HG03571 (cell line): ENCODE data around the gene NBPF1.
"Not testable (repeated sequence)": the region's sequence is repeated elsewhere in the genome, so short reads cannot be mapped to it uniquely, and the experiment has no call there.

ENCODE experiments used
- ATAC-seq: cut with Tn5 transposase; IDR thresholded peaks from one replicate; pipeline ENCODE4 v1.9.1; 2021; ENCODE audit not compliant: unreplicated experiment

NBPF1 gene

DNA sequence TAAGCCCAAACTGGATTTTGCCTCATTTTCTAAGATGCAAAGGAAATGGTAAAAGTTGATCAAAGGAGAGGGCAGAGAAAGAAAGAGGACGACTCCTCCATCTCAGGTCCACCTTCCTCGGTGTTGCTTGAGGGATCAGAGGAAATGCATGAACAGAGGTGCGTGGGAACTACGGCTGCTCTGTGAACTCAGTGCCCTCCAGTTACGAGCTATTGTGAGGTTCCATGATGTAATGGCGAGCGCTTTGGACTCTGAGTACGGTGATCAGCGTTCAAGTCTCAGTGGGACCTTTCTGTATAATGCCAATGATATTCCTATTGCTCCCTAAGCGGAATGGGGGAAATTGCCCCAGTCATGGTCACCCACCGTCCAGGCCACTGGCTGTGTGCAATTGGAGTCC lies 60.1 kb downstream of the NBPF1 start:
- not testable (repeated sequence) for ATAC-seq

DNA sequence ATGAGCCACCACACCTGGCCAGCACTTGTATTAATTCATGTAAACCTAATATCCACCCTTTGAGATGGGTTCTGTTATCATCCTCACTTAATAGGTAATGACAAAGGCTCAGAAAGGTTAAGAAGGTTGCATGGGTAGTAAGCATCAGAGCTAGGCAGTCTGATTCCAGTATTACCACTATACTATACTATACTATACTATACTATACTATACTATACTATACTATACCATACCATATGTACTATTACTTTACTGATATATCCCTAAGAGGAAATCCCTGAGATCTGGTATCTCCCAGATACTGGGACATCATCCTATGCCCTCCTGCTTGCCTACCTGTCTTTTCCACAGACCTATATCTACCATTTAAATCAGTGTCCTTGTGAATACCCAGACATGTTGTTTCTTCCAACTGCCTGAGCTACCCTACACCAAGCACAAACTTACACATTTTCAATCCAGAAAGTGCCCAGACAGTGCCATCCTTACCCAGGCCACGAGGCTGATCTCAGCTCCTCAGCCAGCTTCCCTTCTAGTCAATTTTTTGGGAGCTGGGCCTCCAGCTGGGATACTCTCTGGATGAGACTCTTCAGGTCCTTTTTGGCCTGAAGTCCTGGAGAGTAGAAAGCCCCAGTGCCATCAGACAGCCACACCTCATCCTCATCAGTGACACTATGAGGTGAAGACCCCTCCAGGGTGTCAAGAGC lies 63.0 kb downstream of the NBPF1 start:
- ATAC-seq, result not testable (repeated sequence)

DNA sequence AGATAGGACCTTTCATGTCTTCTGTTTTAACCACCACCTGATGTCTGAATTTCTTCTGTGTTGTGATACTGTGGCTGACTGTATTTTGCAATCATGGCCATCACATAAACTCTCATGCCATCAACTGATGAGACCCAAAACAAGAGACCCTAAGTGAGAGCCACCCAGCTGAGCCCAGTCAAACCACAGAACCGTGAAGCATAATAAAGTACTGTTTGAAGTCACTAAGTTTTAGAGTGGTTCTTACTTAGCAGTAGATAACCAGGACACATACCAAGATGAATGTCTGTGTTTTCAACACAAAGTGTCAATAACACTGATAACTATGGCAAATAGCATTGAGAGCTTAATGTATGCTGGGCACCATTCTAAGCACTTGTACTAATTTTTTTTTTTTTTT lies 63.8 kb downstream of the NBPF1 start:
- ATAC-seq, result not testable (repeated sequence)

DNA sequence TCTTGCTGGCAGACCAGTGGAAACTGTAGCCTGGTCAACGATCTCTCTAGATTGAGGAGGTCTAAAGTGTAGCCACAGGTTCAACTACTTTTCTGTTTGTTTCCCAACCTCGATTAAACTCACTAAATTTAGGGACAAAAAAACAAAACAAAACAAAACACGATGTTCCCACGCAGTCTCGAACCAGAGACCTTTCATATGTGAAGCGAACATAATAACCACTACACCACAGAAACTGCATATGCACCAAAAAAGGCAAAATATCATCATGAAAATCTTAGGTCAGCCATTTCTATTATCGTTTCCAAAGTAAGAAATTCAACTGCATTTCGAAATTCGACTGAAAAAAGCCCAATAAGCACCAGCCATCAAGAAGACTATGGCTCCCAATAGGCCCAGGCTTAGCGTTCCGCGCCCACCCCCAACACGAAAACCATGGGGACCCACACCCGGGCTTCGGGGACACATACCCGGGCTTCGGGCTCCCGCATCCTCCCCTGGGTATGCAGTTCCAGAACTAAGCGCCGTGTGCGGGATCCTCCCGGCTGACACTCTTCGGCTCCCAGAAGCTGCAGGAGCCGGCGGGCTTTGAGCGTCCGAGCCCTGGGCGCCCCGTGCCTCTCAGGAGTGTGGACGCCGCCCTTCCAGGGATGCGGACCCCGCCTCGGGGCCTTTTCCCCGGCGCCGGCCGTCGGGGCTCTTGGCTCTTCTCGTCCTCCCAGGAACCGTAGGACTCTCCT lies 65.7 kb downstream of the NBPF1 start:
- ATAC-seq, result not testable (repeated sequence)

DNA sequence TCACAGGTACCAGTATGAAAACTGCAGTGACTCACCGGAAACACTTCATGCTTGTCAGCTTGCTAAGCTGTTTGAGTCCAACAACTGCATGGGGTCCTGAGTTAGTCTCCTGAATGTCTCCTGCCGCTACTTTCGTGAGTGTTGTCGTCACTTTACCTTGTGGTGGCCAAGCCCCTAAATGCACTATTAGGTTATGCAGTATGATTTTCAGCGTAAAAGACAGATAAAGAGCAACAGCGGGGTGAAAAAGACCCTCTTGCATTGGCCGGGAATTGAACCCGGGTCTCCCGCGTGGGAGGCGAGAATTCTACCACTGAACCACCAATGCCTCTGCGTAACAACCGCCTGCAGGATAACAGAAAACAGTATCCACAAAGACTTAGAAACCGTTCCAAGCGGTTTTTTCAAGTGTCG lies 67.7 kb downstream of the NBPF1 start:
- ATAC-seq, result not testable (repeated sequence)

DNA sequence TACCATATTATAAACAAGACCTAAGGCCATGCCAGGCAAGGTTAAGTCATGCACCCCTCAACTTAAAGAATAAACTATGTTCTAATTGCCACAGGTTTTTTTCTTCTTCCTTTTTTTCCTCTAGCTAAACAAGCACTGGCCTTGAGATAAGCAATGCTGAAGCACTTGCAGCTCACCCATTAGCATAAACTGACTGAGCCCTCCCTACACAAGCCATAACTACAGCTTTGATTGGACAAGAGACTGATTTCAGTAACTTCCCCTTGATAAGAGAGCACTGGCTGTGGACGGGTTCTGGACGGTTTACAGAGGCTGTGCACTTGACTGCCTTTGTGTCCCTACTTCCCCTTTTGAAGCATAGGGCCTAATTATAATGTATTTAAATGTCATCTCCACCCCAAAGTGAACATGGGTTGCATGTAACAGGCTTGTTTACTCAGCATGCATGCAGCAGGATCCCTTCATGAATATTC lies 72.9 kb downstream of the NBPF1 start:
- not testable (repeated sequence) for ATAC-seq

DNA sequence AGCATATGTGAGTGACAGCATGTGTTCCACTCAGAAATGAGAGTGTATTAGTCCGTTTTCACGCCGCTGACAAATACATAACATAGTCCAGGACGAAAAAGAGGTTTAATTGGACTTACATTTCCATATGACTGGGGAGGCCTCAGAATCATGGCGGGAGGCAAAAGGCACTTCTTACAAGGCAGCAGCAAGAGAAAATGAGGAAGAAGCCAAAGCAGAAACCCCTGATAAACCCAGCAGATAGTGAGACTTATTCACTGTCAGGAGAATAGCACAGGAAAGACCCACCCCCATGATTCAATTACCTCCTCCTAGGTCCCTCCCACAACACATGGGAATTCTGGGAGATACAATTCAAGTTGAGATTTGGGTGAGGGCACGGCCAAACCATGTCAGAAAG lies 75.8 kb downstream of the NBPF1 start:
- ATAC-seq, result not testable (repeated sequence)

DNA sequence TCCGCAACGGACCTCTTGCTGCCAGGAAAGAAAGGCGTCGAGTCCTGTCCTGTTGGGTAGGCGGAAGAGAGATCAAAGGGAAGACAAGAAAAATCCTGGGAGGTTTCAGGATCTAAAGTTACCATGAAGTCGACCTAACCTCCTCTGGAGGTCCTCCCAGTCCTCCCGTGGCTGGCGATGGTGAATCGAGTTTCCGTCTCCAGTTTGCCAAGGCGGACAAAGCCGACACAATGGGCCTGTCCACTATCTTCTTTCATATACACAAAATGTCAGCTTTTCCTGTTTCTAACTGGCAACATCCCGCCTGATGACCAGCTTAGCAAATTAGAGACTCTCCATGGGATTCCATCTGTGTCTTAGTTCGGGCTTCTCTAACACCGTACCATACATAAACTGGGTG lies 76.6 kb downstream of the NBPF1 start:
- ATAC-seq, result not testable (repeated sequence)

DNA sequence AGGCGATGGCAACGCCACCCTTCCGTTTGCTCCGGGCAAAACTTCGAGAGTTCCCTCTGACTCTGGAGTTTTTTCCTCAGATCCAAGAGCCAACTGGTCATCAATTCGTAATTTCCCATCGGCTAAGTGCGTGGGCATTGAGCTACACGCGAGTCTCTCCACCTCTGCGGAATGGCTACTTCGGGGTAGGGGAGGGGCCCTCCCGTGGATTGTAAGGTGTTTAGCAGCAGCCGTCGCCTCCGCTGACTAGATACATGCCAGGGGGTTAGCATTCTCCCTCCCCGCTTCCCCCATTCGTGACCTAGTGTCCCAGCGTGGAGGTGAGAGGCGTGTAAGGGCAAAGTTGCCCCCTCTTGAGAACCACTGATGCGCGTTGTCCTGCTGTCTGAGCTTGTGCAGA lies 77.5 kb downstream of the NBPF1 start:
- not testable (repeated sequence) for ATAC-seq

DNA sequence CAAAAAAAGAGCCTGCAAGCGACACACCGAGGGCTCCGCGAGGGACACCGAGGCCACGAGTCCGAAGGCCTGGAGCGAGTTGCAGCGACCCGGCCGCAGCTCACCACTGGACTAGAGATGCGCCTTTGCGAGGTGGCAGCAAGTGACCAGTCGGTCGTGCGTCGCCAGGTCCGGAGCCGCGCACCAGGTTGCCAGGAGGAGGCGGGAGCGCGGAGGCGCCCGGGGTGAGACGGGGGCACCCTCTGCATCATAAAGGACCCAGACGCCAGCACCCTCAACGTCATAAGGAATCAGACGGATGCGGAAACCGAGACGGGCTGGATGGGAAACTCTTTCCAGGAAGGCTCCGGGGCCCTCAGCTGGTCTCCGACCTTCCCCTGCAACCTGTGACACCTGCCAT lies 77.9 kb downstream of the NBPF1 start:
- ATAC-seq, result not testable (repeated sequence)

DNA sequence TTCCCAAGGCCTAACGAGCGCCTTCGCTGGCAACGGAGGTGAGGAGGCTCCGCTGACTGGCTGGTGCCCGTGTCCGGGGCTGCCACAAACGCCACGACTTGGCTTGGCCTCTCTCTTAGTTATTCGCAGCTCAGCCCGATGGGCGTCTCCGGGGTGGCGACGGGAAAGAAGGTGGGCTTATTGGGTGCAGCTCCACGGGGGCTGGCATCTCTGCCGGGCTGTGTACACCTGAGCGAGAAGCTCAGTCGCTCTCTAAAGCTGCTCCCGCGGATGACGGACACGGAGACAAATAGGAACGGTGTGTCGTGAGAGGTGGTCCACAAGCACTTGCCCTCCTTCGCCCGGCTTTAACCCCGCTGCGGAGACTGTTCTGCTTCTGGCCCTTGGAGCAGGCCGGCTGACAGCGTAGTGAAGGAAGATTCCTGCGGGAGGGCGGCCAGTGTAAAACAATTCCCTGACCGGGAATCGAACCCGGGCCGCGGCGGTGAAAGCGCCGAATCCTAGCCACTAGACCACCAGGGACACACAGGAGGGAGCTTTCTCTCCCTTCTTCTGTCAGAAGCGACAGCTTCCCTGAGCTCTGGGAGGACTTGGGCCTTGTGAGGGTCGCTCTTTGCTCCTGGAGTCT lies 78.4 kb downstream of the NBPF1 start:
- ATAC-seq, result not testable (repeated sequence)

DNA sequence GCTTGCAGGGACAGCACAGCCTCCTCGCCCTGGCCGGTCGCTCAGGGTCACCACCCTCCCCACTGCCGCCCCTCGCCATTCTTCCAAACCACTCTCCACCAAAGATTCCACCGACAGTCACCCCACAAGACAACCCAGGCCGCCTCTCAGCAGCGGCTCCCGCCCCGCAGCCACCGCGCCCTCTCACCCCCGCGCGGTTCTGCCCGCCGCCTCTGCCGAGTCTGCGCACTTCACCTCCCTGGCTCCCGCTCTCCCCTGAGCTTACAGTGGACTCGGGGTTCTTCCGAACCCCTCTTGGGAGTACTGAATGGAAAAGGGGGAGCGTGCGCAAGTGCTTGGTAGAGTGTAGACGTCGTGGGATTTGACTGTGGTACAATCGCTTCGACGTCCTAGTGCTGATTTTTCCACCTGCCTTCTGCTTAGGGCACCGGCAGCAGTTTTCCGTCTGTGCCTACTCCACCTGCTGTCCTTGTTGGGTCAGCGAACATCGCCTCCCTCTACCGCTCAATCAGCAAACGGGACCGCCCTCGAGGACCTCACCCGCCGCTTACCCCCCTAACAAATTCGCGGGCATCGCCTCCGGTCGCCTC lies 79.0 kb downstream of the NBPF1 start:
- ATAC-seq, result not testable (repeated sequence)

DNA sequence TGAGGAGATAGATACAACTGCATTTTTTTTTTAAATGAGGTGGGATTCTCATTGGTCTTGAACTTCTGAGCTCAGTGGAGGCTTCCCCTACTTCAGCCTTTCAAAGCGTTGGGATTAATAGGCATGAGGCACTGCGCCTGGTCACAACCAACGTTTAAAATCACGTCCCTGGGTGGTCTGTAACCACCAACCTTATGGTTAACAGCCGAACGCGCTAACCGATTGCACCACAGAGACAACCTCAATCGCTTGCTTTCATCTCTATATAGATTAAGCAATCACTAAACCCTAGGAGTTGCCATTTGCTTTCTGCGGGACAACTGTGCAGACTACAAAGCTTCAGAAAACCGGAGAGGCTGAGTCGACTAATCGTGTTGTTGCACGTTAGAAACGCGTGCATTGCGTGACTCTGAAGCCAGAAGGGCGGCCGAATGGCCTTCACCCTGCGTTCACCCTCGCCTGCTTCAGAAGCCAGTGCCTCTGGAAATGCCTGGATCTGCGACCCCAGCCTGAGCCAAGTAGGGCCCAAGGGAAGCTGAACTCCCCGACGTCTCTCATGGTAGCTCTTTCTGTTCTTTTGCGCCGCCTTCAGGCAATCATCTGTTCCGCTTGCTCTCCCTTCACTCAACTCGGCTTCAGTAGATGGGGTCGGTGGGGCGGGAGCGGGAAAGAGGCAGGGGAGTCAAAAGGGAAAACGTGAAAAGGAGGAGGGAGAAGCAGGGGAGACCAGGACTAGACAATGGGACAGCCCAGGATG lies 81.0 kb downstream of the NBPF1 start:
- ATAC-seq, result not testable (repeated sequence)

DNA sequence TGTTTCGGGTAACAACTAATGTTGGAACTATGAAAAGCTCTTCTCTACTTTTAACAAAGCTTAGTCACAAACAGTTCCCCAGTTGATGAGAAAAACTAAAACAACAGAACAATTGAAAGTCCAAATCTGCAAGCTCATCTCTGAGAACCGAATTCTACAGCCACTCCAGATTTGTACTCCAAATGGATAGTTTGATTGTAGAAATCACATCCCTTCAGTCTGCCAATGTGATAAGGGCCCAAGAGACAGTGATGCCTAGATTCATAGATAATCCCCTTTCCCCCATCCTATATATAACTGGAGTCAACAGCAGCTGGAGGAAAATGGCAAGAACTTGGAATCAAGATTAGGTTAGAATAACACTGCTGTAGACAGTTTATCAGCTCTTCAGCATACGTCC lies 85.0 kb downstream of the NBPF1 start:
- ATAC-seq, result not testable (repeated sequence)

DNA sequence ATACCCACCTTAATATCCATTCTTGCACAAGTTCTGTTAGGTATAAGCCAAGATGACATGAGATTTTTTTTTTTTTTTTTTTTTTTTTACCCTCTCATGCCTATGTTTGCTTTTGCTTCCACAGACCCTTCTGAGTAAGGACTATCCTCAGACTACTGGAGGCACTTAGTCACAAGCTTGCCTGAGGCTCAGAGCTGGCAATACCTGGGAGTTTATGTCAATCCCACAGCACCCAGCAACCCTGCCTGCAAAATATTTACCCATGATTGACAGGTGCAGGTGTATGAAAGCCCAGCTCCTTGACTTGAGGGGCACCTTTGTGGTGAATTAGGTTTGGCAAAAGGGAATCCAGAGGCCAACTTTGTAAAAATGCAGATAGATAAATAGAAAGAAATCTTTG lies 87.6 kb downstream of the NBPF1 start:
- not testable (repeated sequence) for ATAC-seq

DNA sequence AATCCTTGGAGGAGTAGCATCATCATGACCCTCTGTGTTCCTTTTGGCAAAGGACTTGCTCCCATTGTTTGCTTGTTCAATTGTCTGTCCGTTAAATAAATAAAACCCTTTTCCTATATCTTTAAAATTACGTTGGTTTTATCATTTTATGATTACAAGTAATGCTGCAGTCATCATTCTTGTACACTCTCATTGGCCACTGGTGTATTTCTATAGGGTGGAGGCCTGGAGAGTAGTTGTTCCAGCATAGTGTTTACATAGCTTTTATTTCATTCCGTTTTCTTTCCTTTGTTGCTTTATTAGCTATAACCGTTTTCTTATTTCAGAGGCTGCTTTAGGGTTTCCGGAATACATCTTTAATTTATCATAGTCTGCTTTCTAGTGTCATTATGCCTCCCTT lies 91.7 kb downstream of the NBPF1 start:
- not testable (repeated sequence) for ATAC-seq

DNA sequence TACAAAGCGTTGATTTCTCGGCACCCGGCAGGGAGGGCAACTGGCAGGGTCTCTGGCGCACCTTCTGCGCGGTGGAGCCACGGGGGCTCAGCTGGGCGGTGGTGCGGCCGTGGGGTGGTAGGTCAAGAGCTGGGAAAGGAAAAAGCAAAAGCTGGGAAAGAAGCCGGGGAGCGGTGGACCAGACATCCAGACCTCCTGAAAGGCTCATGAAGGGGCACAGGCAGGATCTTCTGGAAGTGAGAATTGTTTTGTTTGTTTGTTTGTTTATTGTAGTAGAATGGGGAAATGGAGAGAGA lies 92.1 kb downstream of the NBPF1 start:
- ATAC-seq, result no peak

DNA sequence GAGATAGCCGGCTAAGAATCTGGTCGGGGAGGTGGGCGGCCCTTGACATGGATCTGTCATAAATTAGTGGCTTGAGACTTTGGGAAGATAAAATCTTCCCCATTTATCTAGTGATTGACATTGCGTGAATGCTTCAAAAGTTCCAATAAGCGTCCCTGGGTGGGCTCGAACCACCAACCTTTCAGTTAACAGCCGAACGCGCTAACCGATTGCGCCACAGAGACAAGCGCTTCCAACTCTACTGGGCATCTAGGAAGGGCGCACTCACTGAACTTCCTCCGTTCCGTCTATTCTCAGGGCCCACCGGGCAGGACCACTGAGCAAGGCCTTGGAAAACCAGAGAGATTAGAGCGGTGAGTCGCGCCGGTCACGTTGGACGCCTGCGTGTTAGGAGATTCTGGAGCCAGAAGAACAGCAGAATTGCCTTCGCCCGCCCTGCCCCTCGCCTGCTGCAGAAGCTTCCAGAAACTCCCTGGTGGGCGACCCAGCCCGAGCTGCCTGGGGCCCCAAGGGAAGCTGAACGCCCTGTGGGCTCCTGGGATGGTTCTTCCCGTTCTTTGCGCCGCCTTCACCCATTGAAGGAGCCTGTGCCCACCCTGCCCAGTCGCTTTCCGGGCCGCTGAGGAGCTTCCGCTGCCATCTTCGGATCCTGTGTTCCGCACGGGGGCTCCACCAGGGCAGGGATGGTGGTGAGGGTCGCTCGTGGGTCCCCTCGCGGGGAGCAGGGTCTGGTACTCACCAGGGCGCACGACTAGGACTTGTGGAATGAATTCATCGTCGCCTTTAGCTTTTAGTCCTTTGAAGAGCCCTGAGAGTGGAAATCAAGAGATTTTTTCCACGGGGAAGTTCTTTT lies 92.7 kb downstream of the NBPF1 start:
- ATAC-seq, result not testable (repeated sequence)

DNA sequence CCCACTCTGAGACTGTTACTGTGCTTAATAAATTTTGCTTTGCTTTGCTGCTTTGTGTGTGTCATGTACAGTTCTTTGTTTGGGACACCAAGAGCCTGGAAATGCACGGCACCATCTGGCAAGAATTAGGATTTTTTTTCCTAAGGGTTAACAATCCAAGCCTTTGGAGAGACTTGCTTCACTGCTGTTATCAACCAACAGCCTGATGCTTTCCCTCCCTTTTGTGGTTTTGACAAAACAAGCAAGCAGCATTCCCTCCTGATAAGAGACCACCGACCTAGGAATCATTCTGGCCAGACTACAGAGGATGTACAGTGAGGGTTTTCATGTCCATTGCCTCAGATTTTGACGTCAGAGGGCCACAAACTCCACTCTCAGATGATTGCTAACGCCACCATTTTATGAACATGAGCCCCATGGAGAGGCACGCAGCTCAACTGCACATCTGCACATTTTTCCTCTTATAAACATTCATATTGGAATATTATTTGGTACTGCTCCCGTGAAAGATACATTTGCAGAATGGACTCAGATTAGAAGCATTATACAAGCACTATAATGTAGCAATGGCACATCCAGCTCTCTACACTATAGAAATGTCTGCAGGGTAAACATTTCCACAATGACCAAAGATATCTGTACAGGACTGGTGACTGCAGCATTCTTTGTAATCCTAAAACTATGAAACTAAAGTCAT lies 94.0 kb downstream of the NBPF1 start:
- not testable (repeated sequence) for ATAC-seq
